Bronchial epithelial cell (primary cell): ENCODE results near the gene SH3RF1. TPM values are rescaled to one million over a fixed set of nuclear protein-coding genes. Genes with fewer than 3 reads are reported as not detected.
A peak's percentile ranks its signal among the peaks of the same experiment; 100 is the strongest.

ENCODE experiments used
- DNase-seq: peaks from one replicate; pipeline ENCODE4 v3.0.0-alpha.2; 2010; ENCODE audit warnings: low read depth
- FAIRE-seq: peaks from 2 replicates; lab custom pipeline; 2011; peaks lifted over from hg19 to GRCh38; lab: Jason Lieb, UNC
- H3K27me3 ChIP-seq: 2 replicates; pipeline ENCODE4 v1.5.1; 2011; ENCODE audit warnings: low read length; ENCODE audit not compliant: control insufficient read depth, insufficient read depth
- H3K36me3 ChIP-seq: 2 replicates; pipeline ENCODE4 v1.5.1; 2011; ENCODE audit warnings: low read length; ENCODE audit not compliant: control insufficient read depth, insufficient read depth
- H3K4me3 ChIP-seq: 2 replicates; pipeline ENCODE4 v1.5.1; 2011; ENCODE audit warnings: mild to moderate bottlenecking, low read depth, low read length, control low read depth
- total RNA-seq: library from RNA; depleted of rRNA; stranded (reverse); fragments of >200 nt; gene quantifications from 2 replicates; pipeline ENCODE4 v1.2.1, GENCODE V29; 2014
- TF ChIP-seq, protein P1 (sequence below): IDR thresholded peaks from 2 replicates; pipeline ENCODE4 v1.5.1; 2011; ENCODE audit warnings: mild to moderate bottlenecking, moderate library complexity, low read length, control low read depth, inconsistent platforms; ENCODE audit not compliant: insufficient read depth, severe bottlenecking

Gene SH3RF1
- total RNA-seq, 1 donor from 2014 or later: 9.0 TPM

DNA sequence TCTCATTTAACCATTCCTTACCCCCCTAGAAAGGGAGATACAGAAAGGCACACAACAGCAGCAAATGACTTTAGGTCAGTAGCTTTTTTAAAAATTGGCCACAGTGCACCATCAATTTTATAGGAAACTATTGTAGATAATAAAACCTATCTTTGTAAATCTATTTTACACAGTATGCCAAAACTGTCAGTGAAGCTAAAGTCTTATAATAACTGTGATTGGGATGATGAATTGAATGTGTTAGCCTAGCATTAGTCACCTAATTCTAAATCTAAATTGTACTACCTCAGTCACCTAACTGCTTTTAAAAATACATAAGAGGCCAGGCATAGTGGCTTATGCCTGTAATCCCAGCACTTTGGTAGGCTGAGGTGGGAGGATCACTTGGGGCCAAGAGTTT, 44.2 kb downstream of the SH3RF1 start:
- no peaks in the 10 kb centered on the region for H3K27me3 ChIP-seq
- no peak for FAIRE-seq
- H3K4me3 ChIP-seq: no peak overlapping the region
- peak; percentile 48 for DNase-seq
- no peaks in the 10 kb centered on the region for H3K36me3 ChIP-seq
- TF ChIP-seq, protein P1, sequence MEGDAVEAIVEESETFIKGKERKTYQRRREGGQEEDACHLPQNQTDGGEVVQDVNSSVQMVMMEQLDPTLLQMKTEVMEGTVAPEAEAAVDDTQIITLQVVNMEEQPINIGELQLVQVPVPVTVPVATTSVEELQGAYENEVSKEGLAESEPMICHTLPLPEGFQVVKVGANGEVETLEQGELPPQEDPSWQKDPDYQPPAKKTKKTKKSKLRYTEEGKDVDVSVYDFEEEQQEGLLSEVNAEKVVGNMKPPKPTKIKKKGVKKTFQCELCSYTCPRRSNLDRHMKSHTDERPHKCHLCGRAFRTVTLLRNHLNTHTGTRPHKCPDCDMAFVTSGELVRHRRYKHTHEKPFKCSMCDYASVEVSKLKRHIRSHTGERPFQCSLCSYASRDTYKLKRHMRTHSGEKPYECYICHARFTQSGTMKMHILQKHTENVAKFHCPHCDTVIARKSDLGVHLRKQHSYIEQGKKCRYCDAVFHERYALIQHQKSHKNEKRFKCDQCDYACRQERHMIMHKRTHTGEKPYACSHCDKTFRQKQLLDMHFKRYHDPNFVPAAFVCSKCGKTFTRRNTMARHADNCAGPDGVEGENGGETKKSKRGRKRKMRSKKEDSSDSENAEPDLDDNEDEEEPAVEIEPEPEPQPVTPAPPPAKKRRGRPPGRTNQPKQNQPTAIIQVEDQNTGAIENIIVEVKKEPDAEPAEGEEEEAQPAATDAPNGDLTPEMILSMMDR: no peak

- no peak overlapping the region for H3K4me3 ChIP-seq
- FAIRE-seq (no peak), DNase-seq (peak; percentile 90)
- no peaks in the 10 kb centered on the region for H3K36me3 ChIP-seq
- TF ChIP-seq, protein P1: no peak
- H3K27me3 ChIP-seq: no peaks in the 10 kb centered on the region
These were observed 44.9 kb downstream of the SH3RF1 start for GRCh38 chr4:169225812-169226211.

- H3K4me3 ChIP-seq: no peak overlapping the region
- H3K36me3 ChIP-seq: no peaks in the 10 kb centered on the region
- TF ChIP-seq, protein P1: no peak
- no peaks in the 10 kb centered on the region for H3K27me3 ChIP-seq
- DNase-seq: peak; percentile 97
- FAIRE-seq: peak; percentile 86
These were observed 45.6 kb downstream of the SH3RF1 start for GRCh38 chr4:169225058-169225751.

- TF ChIP-seq, protein P1: no peak
- no peak overlapping the region for H3K4me3 ChIP-seq
- H3K27me3 ChIP-seq: no peaks in the 10 kb centered on the region
- FAIRE-seq (no peak), DNase-seq (no peak)
- no peaks in the 10 kb centered on the region for H3K36me3 ChIP-seq
These were observed 48.0 kb downstream of the SH3RF1 start for GRCh38 chr4:169222761-169223160.

GRCh38 chr4:169221662-169222061, 49.1 kb downstream of the SH3RF1 start:
- TF ChIP-seq, protein P1: no peak
- no peak for FAIRE-seq
- Histone ChIP-seq H3K4me3 (no peak overlapping the region), H3K27me3 (no peaks in the 10 kb centered on the region), H3K36me3 (no peaks in the 10 kb centered on the region)
- DNase-seq: no peak
